HEK293 (cell line): ENCODE results near the gene SLC5A10.
A peak's percentile ranks its signal among the peaks of the same experiment; 100 is the strongest.

ENCODE experiments used
- CTCF ChIA-PET: fragments of 350-600 bp; formaldehyde crosslinking; extraction: SDS; loops from one replicate; lab custom pipeline; 2021; ENCODE audit warnings: antibody characterized with exemption; lab: Yijun Ruan, JAX
- POLR2A ChIA-PET: fragments of 300-600 bp; formaldehyde crosslinking; extraction: SDS; loops from one replicate; lab custom pipeline; 2020; ENCODE audit warnings: antibody characterized with exemption, inconsistent platforms; lab: Yijun Ruan, JAX
- H3K27ac ChIP-seq: fragments of 200-500 bp; sonication (Bioruptor generic); 2 replicates; pipeline ENCODE4 v1.5.1; 2014; ENCODE audit warnings: low read depth, low read length, control low read depth, inconsistent platforms; ENCODE audit errors: extremely low read depth
- H3K36me3 ChIP-seq, 2 experiments: fragments of 200-500 bp in 1 of 2; sonication (Bioruptor generic) in 1 of 2; 1 replicate in 1 of 2; 2 replicates in 1 of 2; pipeline ENCODE4 v1.5.1; 2014 to 2017; ENCODE audit warnings: inconsistent platforms in 2 of 2, low read length in 2 of 2; ENCODE audit not compliant: control insufficient read depth in 2 of 2, insufficient read depth in 1 of 2
- H3K4me1 ChIP-seq: fragments of 200-500 bp; sonication (Bioruptor generic); 2 replicates; pipeline ENCODE4 v1.5.1; 2014; ENCODE audit warnings: mild to moderate bottlenecking, low read length, inconsistent platforms; ENCODE audit not compliant: control insufficient read depth, insufficient read depth
- H3K4me3 ChIP-seq: 2 replicates; pipeline ENCODE4 v1.5.1; 2011; ENCODE audit warnings: low read depth, mild to moderate bottlenecking, control low read depth, low read length, moderate library complexity
- H3K9me3 ChIP-seq: fragments of 200-500 bp; sonication (Bioruptor generic); 2 replicates; pipeline ENCODE4 v1.5.1; 2014; ENCODE audit warnings: low read depth, low read length, inconsistent platforms; ENCODE audit not compliant: control insufficient read depth, insufficient read depth
- FEZF1 ChIP-seq: fragments of 450-650 bp; formaldehyde crosslinking; IDR thresholded peaks from 2 replicates; pipeline ENCODE4 v1.5.1; 2016; ENCODE audit warnings: missing biosample characterization, missing genetic modification characterization
- KLF10 ChIP-seq: fragments of 450-650 bp; IDR thresholded peaks from 2 replicates; pipeline ENCODE4 v1.5.1; 2018; ENCODE audit warnings: missing biosample characterization, mild to moderate bottlenecking, missing genetic modification characterization
- KLF8 ChIP-seq: fragments of 450-650 bp; formaldehyde crosslinking; IDR thresholded peaks from 2 replicates; pipeline ENCODE4 v1.5.1; 2016; ENCODE audit warnings: missing biosample characterization, missing genetic modification characterization
- SCRT2 ChIP-seq: fragments of 450-650 bp; formaldehyde crosslinking; IDR thresholded peaks from 2 replicates; pipeline ENCODE4 v1.5.1; 2016; ENCODE audit warnings: missing biosample characterization, missing genetic modification characterization
- SP7 ChIP-seq: fragments of 450-650 bp; formaldehyde crosslinking; IDR thresholded peaks from 2 replicates; pipeline ENCODE4 v1.5.1; 2016; ENCODE audit warnings: missing biosample characterization, missing genetic modification characterization
- TCF7L2 ChIP-seq: IDR thresholded peaks from 2 replicates; pipeline ENCODE4 v1.6.1; 2011; ENCODE audit warnings: low read depth, mild to moderate bottlenecking, inconsistent platforms, low read length, moderate library complexity, borderline replicate concordance
- WT1 ChIP-seq: fragments of 450-650 bp; formaldehyde crosslinking; IDR thresholded peaks from 2 replicates; pipeline ENCODE4 v1.5.1; 2016; ENCODE audit warnings: missing biosample characterization, missing genetic modification characterization
- ZBTB1 ChIP-seq: fragments of 450-650 bp; formaldehyde crosslinking; IDR thresholded peaks from 2 replicates; pipeline ENCODE4 v1.5.1; 2016; ENCODE audit warnings: missing biosample characterization, missing genetic modification characterization
- ZBTB21 ChIP-seq: fragments of 450-650 bp; formaldehyde crosslinking; IDR thresholded peaks from 2 replicates; pipeline ENCODE4 v1.5.1; 2017; ENCODE audit warnings: missing biosample characterization, missing genetic modification characterization
- ZBTB49 ChIP-seq: fragments of 450-650 bp; formaldehyde crosslinking; IDR thresholded peaks from 2 replicates; pipeline ENCODE4 v1.5.1; 2016; ENCODE audit warnings: missing biosample characterization, missing genetic modification characterization, low read depth
- ZNF132 ChIP-seq: fragments of 450-650 bp; formaldehyde crosslinking; IDR thresholded peaks from 2 replicates; pipeline ENCODE4 v1.5.1; 2017; ENCODE audit warnings: missing biosample characterization, missing genetic modification characterization, borderline replicate concordance
- ZNF19 ChIP-seq: fragments of 450-650 bp; formaldehyde crosslinking; IDR thresholded peaks from 2 replicates; pipeline ENCODE4; 2016; ENCODE audit warnings: missing biosample characterization, missing genetic modification characterization, low read depth
- ZNF239 ChIP-seq: fragments of 450-650 bp; formaldehyde crosslinking; IDR thresholded peaks from 2 replicates; pipeline ENCODE4 v1.5.1; 2016; ENCODE audit warnings: missing biosample characterization, missing genetic modification characterization
- ZNF302 ChIP-seq: fragments of 450-650 bp; formaldehyde crosslinking; IDR thresholded peaks from 2 replicates; pipeline ENCODE4 v1.5.1; 2016; ENCODE audit warnings: missing biosample characterization, missing genetic modification characterization, low read depth
- ZNF404 ChIP-seq: fragments of 450-650 bp; formaldehyde crosslinking; IDR thresholded peaks from 2 replicates; pipeline ENCODE4 v1.5.1; 2017; ENCODE audit warnings: missing biosample characterization, missing genetic modification characterization
- ZNF624 ChIP-seq: fragments of 450-650 bp; formaldehyde crosslinking; IDR thresholded peaks from 2 replicates; pipeline ENCODE4 v1.5.1; 2017; ENCODE audit warnings: missing biosample characterization, missing genetic modification characterization
- ZNF645 ChIP-seq: fragments of 450-650 bp; formaldehyde crosslinking; IDR thresholded peaks from 2 replicates; pipeline ENCODE4; 2016; ENCODE audit warnings: missing biosample characterization, missing genetic modification characterization
- ZNF747 ChIP-seq: fragments of 450-650 bp; formaldehyde crosslinking; IDR thresholded peaks from 2 replicates; pipeline ENCODE4 v1.5.1; 2016; ENCODE audit warnings: missing biosample characterization, missing genetic modification characterization
- ZNF785 ChIP-seq: fragments of 450-650 bp; formaldehyde crosslinking; IDR thresholded peaks from 2 replicates; pipeline ENCODE4 v1.5.1; 2016; ENCODE audit warnings: missing biosample characterization, missing genetic modification characterization
- ZNF791 ChIP-seq: fragments of 450-650 bp; formaldehyde crosslinking; IDR thresholded peaks from 2 replicates; pipeline ENCODE4 v1.5.1; 2016; ENCODE audit warnings: missing biosample characterization, missing genetic modification characterization

The SLC5A10 gene

DNA sequence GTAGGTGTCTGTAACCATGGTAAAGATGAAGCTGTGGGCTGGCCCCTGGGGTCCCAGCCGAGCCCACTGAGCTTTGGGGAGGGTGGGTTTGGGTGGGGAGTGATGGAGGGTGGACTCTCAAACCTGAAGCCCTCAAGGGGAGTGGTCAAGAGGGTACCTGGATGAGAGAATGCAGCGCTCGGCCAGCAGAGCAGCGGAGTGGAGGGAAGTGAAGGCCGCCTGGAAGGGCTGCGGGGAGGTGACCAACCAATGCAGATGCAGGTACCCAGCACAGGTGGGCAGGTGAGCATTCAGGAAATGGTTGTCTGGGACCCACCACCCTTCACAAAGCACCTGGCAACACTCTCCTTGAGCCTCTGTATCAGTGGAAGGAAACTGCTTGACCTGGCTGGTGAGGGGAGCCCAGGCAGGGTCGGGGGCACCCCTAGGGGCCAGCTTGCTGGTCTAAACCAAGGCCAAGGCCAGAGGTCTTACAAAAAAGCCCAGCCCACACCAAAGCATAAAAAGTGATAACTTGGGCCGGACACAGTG lies 3.4 kb upstream of the SLC5A10 start:
- ChIA-PET CTCF (interaction anchor here (1.0 to 3.5 kb wide), 2 partner anchors 10 to 12 kb away, joined by 4 to 25 read pairs; no protein-coding TSS in a partner anchor), POLR2A (interaction anchor here (1.1 kb wide), 1 partner anchor 10 kb away, joined by 4 read pairs; no protein-coding TSS in a partner anchor)
- H3K36me3 ChIP-seq, result no peaks in the 10 kb centered on the region
- no peaks in the 10 kb centered on the region for H3K9me3 ChIP-seq
- H3K4me1 ChIP-seq, result no peaks in the 10 kb centered on the region
- H3K27ac ChIP-seq, result no peak overlapping the region
- no peak overlapping the region for H3K4me3 ChIP-seq
- TF ChIP-seq SP7 (no peak), FEZF1 (tag by site-specific recombination) (no peak), KLF8 (tag by site-specific recombination) (no peak)

DNA sequence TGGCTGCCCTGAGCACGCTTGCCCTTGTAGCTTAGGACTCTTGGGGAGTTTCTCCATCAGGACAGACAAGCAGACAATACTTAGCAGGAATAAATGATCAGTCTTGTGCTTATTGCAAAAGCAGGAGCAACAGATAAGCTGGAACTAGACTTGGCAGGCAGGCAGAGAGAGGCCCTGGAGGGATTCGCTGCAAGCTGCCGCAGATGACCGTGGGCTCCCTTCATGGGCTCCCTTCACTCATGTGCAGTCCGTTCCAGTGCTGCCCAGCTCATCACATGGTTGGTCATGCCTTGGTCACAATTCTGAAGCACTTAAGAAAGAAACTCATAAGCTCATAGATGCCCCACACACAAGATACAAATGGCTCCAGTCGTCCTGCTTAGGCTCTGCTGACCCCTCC lies 2.4 kb upstream of the SLC5A10 start:
- CTCF ChIA-PET, result interaction anchor here (0.7 to 3.5 kb wide), 2 partner anchors 11 to 698 kb away, joined by 4 to 25 read pairs; no protein-coding TSS in a partner anchor
- POLR2A ChIA-PET, result no interaction called here

DNA sequence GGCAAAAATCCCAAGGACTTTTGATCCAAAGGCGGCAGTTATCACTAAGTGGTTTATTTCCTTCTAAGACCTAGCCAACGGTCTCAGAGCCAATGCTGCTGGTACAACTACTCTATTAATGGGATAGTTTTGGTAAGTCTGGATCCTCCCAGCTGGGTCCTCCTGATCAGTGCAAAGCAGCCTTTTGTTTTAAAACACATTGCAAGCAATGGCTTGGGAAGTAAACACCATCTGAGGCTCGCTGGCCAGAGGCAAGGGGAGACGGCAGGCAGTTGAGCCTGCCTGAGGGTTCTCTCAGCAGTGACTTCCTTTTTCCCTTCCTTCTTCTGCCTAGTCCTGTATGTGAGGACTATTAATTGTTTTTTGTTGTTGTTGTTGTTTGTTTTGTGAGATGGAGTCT lies 1.6 kb upstream of the SLC5A10 start:
- H3K27ac ChIP-seq, result no peak overlapping the region
- H3K4me1 ChIP-seq, result no peaks in the 10 kb centered on the region
- CTCF ChIA-PET, result interaction anchor here (3.5 kb wide), 1 partner anchor 11 kb away, joined by 25 read pairs; no protein-coding TSS in a partner anchor
- H3K9me3 ChIP-seq, result no peaks in the 10 kb centered on the region
- TF ChIP-seq ZNF404 (no peak), SCRT2 (tag by site-specific recombination) (no peak), WT1 (no peak), ZNF239 (tag by site-specific recombination) (no peak), ZNF645 (tag by site-specific recombination) (no peak), KLF10 (tag by site-specific recombination) (no peak), ZNF132 (tag by site-specific recombination) (no peak), ZNF624 (tag by site-specific recombination) (no peak), ZNF19 (tag by site-specific recombination) (no peak), ZBTB21 (no peak), ZNF785 (no peak), ZNF747 (tag by site-specific recombination) (no peak), SP7 (no peak), ZNF302 (no peak), ZBTB1 (no peak), TCF7L2 (no peak), ZBTB49 (no peak)
- H3K4me3 ChIP-seq, result no peak overlapping the region
- POLR2A ChIA-PET, result no interaction called here
- no peaks in the 10 kb centered on the region for H3K36me3 ChIP-seq

More for the DNA sequence above, 2.4 kb upstream of the SLC5A10 start:
- Histone ChIP-seq H3K4me3 (no peak overlapping the region), H3K27ac (no peak overlapping the region), H3K36me3 (no peaks in the 10 kb centered on the region), H3K4me1 (no peaks in the 10 kb centered on the region)
- TF ChIP-seq SCRT2 (tag by site-specific recombination) (0 out of 2 replicates have a peak, but pooled peaks have one; percentile 11), ZNF791 (no peak)
- TF ChIP-seq, all 188 proteins: peak for 1
- H3K9me3 ChIP-seq, result no peaks in the 10 kb centered on the region
